ENCODE data around the gene CCDC190. TPM values are rescaled to one million over a fixed set of nuclear protein-coding genes. Genes with fewer than 3 reads are reported as not detected.

The CCDC190 gene
- total RNA-seq, 1 donor from 2014 or later = not detected

Other genes with a start within 250 kb of the CCDC190 start
- 0.37 and 0.45 TPM in 2 replicates for gene DDR2, start 228.7 kb downstream of the CCDC190 start, total RNA-seq
- 26.7 and 28.7 TPM in 2 replicates for gene HSD17B7, start 70.5 kb downstream of the CCDC190 start, total RNA-seq
- not detected in 2 replicates for gene RGS4, start 208.2 kb upstream of the CCDC190 start, total RNA-seq

Measured in activated CD4-positive, alpha-beta T cell treated with anti-CD3 and anti-CD28 coated beads, Interleukin-2, amount 10 ng/mL, durations not matched to agents 24 days and 14 days (primary cell).